Measurements from ENCODE around the gene TMED6.
"Not testable (repeated sequence)": the region's sequence is repeated elsewhere in the genome, so short reads cannot be mapped to it uniquely, and the experiment has no call there.

The TMED6 gene

DNA sequence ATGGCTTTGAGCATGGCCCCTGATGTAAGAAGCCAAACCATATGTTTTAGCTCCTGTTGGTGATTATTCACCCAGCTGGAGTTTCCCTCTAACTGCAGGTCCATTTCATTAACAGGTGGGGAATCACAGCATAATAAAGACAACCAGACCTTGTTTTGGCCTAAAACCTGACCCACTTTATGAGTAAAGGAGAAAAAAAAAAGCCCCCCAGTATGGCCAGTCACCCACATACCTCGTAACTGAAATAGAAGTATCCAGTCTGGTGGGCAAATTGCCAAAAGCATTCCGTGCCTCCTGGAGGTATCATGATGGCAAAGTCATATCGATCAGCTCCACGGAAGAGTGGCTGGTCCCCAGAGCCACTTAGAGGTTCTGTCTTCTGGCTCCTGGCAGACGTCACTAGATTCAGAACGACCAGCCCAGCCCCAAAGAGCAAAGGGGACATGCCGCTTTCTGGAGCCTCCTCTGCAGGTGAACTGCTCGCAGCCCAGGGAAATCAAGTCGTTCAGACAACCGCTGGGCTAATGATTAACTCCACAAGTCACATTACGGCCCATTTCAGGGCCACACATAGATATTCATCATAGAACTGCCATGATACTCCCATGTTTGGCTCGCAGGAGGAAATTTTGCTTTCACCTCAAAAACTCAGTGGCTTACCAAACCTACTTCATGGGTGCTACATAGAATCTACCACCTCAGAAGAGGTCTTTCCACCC lies at the start of gene TMED6:
Gene TMED6, minus strand, starts transcription at position 478 of the 719 bp plus-strand sequence. Its CDS starts 33 bp downstream, at position 445.
- no peak for DNase-seq

DNA sequence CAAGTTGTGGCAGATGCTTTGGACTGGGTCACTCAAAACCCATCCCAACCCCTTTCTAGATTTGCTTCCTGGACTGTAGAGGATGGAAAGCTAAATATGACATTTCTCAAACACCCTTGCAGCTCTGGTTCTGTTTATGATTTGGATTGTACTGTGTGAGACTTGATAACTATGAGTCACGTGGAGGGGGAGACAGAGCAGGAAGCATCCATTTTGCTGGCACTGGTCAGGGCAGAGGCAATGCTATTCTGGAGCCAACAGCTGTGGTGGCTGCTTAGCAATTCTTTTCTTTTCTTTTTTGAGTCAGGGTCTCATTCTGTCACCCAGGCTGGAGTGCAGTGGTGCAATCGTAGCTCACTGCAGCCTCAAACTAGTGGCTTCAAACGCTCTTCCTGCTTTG lies 47.8 kb upstream of the TMED6 start:
- DNase-seq: no peak

DNA sequence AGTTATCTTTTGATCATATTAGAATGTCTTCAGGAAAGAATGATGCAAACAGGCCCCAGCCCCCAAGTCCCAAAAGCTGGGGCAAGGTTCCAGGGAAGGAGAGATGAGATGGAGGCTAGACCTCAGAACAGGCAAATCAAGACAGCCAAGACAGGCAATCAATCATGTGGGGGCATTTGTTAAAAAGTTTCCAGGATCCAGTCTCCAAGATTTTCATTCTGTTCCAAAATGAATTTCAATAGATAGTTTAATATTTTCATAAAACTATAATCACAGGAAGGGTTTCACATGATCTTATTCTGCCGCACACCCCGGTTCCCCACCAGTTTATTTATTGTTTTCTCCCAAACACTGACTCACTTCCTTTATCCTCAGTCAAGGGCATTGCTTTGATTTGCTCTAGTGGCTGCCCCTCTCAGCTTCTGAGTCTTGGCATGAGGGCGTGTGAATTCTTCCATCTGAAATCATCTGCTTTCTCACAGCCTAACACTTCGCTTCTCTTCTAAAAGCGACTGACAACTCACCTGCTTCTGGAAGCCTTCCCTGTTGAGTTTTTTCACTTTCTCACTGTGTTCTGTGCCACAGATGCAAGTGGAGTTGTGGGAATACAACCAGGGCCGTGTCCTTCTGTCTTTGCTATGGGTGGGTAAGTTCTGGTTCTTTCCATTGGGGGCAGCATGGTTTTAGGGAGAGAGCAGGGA lies 46.4 kb upstream of the TMED6 start:
- DNase-seq: no peak

DNA sequence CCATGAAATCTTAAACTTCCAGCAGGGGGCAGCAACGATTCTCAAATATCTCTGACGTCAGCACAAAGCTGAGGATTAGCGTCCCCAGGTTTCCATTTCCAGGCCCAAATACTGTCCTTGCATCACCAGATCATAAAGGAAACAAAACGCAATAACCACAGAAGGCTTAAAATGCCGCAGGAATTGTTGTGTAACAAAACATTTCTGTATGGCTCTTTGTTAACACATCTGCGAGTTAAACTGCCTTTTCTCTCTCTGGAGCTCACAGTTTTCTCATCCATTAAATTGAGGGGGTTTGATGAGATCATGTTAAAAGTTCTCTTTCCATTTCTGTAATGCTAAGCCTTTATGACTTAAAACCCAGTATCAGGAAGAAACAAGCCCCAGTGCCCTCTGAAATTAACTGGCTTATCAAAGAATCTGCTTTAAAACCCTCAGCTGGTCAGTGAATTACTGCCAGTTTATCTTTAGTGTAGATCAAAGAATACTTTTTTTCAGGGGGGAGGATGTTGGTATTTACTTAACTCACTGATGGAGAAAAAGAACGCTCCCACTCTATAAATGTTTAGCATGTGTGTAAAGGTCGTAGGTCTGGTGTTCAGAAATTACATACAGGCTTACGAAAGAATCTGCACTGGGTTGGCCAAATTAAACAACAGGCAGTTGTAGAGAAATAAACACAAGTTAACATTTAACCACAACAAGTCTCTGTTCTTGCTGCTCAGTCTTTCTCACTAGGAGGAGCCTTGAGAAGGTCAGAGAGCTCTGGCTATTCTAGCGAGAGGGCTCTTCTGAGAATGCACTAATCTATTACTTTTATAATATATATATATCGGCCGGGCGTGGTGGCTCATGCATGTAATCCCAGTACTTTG lies 44.8 kb upstream of the TMED6 start:
- DNase-seq: peak; percentile 81

DNA sequence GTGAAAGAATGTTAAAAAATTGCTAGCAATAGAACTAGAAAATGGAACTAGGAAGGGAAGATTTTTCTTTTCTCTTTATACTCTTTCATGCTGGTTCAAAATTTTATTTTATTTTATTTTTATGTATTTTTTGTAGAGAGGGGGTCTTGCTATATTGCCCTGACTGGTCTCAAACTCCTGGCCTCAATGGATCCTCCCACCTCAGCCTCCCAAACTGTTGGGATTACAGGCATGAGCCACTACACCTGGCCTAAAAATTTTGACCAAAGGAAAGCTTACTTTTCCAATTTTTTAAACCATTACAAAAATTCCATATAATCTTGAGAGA lies 44.2 kb upstream of the TMED6 start:
- no peak for DNase-seq

DNA sequence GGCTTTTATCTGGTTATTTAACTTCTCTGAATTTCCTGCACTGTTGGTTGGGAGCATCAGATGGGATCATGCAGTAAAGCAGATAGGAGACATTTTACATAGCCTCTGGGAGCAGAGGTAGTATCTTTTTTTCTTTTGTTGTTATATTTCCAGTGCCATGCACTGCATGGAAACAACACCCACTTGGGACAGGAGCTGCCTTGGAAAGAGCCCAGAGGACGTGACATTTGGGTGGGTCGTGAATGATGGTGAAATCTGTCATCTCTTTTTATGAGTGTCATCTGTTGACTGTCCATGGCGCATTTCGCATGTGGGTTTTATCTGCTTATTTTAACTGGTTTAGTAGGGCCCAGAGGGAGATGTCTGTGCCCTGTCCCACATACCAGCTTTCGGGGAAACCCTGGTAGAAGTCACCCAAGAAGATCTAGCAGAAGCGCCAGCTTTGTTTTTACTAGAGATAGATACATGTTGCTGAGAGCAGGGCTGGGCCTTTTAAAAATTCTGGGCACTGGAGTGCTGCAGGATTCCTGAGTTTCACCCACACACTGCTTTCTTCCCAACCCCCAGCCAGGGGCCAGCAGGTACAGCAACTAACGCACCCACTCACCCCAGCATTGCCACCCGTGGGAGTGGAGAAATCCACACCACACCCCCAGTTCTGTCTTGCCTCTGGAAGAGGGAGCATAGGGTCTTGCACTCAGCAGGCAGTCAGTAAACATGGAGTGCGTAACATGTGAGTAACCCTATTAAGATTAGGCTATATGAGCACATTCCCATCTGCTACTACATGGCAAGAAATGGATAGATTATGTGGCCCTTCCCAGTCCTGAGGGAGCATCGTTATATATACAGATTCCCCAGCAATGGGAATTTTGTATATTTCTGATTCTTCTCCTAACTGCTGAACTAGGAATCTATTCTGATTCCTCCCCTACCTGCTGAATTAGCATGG lies 42.6 kb upstream of the TMED6 start:
- DNase-seq: no peak

DNA sequence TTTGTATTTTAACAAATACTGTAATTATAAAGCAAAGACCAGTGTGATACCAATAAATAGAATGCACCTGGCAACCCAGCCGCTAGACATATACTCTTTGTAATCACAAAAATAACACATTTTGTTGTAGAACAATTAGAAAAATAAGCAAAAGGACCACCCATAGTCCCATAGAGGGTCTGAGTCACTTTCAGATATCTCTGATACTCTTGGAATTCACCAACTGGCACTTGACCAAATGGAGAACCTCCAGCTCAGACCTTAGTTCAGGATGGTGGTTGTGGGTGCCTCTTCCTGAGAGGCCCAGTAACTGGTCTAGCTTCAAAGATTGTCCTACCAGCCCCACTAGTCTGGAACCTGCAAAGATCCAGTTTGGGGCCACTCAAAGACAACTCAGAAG lies 35.0 kb upstream of the TMED6 start:
- DNase-seq: no peak

DNA sequence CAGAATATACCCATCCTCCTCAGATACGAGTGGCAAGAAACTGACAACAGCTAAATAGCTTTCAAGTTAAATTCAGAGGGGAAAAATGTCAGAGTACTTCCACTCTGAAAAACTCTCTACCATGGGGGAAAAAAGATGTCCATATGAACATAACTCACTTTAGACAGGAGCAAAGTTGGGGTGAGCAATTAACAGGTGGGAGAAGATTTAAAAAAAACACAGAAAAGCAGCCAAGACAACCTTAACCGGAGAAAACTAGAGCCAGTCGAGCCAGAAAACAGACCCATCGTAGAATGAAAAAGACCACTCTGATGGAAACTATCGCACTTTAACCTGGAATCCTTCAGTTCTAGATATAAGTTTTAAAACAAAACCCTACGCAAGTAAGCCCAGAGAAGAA lies 33.4 kb upstream of the TMED6 start:
- peak; percentile 4 for DNase-seq

DNA sequence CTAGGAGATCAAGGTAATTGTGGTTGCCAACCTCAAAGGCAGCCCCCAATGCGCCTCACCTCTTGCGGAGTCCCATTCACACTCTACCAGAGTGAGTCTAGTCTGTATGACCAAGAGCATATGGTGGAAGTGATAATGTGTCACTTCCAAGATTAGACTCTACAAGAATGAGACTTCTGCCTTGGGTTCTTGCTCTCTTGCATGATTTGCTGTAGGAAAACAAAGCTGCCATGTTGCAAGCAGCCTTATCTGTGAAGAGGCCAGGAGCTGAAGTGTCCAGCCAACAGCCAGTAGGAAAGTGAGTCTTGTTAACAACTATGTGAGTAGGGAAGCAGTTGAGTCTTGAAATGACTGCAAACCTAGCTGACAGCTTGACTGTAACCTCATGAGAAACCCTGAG lies 30.8 kb upstream of the TMED6 start:
- DNase-seq: no peak

DNA sequence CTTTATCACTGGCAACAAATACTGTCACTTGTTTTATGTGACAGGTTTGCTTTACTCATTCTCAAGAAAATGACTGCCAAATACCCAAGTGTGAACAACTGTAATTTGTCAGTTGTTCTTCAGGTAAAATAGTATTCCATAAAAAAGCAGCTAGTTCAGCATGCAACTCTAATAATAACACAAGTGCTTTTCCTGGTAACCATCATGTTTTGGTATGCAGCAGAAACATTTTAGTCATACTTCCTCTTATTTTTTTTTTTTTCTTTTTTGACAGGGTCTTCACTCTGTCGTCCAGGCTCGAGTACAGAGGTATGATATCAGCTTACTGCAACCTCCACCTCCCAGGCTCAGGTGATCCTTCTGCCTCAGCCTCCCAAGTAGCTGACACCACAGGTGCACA lies 29.6 kb upstream of the TMED6 start:
- no peak for DNase-seq

DNA sequence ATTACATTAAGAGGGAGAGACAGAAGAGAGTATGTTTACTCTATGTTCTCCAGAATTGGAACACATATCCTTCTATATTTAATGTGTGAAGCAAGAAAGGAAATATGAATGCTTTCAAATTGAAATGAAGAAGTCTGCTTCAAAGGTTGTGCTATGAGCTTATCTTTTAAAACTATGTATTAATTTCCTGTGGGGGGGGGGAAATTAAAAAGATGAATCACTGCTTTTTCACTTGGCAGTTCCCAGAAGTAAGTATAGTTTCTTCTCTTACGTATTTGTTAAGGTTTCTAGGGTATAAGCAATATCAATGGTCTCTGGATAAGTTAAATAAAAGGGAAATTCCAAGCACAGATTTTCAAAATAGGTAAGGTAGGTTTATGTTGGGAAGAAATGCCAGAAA lies 27.2 kb upstream of the TMED6 start:
- DNase-seq: no peak

DNA sequence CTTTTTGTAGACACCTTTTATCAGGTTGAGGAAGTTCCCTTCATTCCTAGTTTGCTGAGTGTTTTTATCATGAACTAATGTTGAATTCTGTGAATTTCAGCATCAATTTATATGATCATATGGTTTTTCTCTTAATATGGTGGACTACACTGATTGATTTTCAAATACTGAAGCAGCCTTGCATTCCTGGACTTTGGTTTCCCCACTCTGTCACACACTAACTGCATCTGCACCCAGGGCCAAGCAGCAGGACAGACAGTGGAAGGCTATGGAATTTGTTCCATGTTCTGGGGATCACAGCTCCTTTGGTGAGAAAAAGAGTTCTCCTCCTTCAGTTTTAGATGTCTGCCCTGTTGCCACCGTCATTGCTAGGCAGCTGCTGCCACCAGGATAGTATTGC lies 26.4 kb upstream of the TMED6 start:
- no peak for DNase-seq

DNA sequence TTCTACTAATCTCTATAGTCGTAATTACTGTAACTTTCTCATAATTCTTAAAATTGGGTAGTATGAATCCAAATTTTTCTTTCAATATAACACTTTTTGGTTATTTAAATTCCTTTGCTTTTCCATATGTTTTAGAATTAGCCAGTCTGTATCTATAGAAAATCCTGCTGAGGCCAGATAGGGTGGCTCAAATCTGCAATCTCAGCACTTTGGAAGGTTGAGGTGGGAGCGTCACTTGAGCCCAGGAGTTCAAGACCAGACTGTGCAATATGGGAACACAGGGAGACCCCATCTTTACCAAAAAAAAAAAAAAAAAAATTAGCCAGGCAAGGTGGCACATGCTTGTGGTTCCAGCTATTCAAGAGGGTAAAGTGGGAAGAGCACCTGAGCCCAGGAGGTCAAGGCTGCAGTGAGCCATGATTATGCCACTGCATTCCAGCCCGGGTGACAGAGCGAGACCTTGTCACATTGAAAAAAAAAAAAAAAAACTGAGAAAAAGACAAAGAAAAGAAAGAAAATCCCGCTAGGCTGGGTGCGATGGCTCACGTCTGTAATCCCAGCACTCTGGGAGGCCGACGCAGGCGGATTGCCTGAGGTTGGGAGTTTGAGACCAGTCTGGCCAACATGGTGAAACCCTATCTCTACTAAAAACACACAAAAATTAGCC lies 24.9 kb upstream of the TMED6 start:
- DNase-seq: no peak

DNA sequence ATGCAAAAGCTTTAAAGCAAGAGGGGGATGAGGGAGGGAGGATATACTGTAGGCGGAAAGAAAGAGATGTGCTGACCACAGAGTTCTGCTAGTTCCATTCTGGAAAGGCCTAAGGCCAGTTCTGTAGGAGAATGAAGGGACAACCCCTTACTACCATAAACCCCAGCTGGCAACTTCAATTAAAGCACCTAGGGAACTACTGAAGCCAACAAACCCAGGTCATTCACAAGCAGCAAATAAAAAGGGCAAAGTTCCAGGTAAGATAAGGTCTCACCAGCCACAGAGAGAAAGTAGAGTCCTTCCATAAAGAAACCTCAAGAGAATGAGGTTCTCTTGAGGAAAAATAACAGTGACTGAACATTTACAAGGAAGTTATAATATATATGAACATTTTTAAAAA lies 21.4 kb upstream of the TMED6 start:
- no peak for DNase-seq

DNA sequence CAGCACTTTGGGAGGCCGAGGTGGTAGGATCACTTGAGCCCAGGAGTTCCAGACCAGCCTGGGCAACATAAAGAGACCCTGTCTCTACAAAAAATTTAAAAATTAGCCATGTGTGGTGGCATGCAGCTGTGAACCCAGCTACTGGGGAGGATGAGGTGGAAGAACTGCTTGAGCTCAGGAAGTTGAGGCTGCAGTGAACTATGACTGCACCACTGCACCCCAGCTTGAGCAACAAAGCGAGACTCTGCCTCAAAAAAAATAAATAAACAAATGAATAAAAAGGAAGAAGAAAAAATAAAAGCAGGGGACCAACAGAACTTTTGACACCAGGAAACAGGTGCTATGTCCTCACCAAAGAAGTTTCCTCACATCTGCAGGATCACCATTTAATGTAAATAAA lies 20.0 kb upstream of the TMED6 start:
- DNase-seq: no peak

DNA sequence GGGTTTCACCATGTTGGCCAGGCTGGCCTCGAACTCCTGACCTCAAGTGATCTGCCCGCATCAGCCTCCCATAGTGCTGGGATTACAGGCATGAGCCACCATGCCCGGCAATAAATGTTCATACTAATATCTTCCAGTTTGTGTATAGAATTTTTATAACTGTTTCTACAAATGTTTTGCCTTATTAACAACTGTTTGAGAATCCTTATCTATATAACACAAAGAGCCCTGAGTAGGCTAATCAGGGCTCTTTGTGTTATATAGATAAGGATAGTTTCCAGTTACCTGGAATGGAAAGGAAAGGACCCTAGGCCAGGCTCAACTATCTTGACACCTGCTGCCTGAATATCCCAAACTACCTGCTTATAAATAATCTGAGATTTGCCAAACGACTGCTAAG lies 17.3 kb upstream of the TMED6 start:
- DNase-seq: no peak

DNA sequence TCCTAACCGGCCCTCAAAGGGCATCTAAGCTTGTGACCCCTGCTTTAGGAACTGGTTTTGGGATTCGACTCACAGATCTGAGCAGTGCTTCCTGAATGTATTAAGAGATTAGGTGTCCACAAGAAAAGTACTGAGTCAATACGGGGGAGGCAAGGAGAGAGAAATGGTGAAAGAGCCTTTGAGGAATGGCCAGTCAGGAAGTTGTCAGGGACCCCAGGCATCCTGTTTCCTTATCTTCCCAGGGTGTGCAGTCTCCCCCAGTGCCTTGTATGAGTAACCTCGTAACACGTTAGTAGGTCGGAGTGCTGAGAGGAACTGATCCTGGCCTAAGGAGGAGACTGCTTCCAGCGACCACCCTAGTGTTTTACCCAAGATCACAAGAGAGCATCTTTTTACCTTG lies 16.4 kb upstream of the TMED6 start:
- DNase-seq: no peak

DNA sequence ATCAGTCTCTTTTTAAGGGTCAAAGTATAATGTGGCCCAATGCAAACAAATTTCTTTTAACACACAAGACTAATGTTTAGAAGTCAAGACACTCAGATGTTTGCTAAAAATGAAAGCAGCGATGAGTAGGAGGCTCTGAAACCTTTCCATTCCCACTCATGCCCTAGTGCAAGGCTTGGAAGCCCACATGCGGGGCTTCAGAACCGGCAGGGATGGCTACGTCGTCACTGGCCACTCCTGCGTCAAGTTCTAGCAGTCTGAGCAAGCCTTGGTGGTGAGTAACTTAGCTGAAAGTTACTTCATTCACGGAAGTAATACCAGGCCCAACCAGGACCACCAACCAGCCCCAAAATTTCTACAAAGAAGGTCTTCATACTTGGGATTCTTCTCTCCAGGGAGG lies 14.8 kb upstream of the TMED6 start:
- DNase-seq: no peak

DNA sequence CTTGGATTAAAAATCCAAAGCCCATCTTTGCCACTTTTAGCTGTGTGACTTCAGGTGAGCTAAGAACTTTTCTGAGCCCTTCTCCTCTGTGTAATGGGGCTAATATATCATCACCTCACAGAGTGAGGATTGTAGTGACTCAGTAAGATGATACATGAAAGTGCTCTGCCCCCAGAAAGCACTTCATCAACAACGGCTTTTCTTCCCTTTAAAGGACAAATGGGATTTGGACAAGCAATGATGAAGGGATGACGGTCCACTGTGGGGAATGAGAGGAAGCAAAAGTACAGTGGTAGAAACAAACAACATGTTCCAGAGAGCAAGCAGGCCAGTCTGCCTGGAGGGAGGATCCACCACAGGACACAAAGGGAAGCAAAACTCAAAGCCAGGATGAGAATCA lies 14.3 kb upstream of the TMED6 start:
- no peak for DNase-seq

DNA sequence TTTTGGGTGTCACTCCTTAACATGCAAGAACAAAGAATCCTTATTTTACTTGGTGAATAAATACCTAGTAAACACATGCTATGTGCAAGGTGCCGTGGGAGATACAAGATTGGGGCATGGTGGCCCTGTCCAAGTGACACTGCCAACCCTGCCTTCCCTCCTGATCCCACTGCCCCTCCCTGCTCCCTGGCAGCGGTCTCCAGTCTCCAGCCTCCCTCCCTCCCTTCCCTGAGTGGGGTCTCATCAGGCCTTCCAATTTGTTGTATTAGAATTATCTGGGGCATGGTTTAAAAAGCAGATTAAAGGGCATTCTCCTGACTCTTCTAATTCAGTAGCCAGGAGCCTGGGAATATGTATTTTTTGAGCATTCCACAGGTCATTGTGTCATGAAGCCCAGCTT lies 12.5 kb upstream of the TMED6 start:
- DNase-seq: no peak

DNA sequence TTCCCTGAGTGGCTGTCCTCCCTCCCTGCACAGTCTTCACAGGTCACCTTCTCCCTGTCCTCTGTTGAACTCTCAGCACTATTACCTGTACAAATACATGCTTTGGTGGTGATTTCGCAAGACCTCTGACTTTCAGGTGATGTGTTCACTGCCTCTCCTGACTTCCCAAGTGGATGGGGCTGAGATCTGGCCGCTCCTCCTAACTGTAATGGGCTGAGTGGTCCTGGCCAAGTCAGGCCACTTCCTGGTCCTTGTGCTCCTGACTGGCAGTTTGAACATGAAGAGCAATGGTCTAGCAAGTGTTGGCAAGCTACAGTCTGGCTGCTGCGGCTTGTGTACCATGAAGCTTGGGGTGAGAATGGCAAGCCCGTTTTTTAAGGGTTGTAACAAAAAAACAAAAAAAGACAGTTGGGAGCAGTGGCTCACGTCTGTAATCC lies 11.7 kb upstream of the TMED6 start:
- no peak for DNase-seq

DNA sequence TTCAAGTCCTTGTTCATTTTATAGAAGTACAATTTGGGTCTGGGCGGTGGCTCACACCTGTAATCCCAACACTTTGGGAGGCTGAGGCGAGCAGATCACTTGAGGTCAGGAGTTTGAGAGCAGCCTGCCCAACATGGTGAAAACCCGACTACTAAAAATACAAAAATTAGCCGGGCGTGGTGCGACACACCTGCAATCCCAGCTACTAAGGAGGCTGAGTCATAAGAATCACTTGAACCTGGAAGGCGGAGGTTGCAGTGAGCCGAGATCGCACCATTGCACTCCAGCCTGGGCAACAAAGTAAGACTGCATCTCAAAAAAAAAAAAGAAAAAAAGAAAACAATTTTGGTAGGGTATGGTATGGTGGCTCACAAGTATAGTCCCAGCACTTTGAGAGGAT lies 8.5 kb upstream of the TMED6 start:
- DNase-seq: not testable (repeated sequence)

Measured in CD4-positive, alpha-beta T cell treated with Interleukin-17A for 1 hour (primary cell).